Measurements from ENCODE around the gene BLTP1.
"Not testable (repeated sequence)": the region's sequence is repeated elsewhere in the genome, so short reads cannot be mapped to it uniquely, and the experiment has no call there.

Gene BLTP1, protein sequence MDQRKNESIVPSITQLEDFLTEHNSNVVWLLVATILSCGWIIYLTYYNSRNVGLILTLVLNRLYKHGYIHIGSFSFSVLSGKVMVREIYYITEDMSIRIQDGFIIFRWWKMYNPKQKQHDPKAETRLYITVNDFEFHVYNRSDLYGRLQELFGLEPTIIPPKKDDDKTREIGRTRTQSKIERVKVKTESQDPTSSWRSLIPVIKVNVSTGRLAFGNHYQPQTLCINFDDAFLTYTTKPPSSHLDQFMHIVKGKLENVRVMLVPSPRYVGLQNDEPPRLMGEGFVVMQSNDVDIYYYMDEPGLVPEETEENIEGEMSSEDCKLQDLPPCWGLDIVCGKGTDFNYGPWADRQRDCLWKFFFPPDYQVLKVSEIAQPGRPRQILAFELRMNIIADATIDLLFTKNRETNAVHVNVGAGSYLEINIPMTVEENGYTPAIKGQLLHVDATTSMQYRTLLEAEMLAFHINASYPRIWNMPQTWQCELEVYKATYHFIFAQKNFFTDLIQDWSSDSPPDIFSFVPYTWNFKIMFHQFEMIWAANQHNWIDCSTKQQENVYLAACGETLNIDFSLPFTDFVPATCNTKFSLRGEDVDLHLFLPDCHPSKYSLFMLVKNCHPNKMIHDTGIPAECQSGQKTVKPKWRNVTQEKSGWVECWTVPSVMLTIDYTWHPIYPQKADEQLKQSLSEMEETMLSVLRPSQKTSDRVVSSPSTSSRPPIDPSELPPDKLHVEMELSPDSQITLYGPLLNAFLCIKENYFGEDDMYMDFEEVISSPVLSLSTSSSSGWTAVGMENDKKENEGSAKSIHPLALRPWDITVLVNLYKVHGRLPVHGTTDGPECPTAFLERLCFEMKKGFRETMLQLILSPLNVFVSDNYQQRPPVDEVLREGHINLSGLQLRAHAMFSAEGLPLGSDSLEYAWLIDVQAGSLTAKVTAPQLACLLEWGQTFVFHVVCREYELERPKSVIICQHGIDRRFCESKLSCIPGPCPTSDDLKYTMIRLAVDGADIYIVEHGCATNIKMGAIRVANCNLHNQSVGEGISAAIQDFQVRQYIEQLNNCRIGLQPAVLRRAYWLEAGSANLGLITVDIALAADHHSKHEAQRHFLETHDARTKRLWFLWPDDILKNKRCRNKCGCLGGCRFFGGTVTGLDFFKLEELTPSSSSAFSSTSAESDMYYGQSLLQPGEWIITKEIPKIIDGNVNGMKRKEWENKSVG (N-terminal part only)

DNA sequence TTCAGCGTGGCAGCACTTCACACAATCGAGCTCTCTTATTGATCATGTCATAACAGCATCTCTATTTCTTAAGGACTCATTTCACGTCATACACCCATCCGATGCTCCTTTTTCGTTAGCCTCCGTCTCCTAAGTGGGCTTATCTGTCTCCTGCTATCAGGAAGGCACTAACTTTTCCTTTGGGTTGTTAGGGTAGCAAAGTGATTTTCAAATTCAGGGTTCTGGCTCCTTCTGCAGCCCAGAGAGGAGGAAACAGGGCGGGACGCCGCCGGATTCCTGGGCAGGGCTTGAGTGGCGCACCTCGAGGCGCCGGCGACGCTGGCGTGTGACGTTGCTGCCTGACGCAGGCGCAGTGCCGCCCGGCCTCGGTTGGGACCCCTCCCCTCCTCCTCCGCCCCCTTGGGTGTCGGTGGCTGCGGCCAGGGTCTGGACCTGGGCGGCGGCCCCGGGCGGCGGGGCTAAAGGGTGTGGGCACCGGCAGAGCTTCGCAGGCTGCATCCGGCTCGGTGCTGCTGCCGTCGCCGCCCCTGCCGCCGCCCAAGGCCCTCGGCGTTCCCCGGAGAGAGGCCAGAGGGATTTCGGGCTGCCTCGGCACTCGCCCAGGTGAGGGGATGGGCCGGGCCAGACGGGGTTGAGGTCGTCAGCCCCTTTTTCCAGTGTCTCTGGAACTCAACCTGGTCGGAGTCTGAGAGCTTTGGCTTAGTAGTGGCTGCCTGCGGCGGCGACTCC is at the start of gene BLTP1:
TSS of gene BLTP1 (plus strand) at position 350 of the 729 bp plus-strand sequence. CDS start 18,317 bp downstream, outside the sequence.
- peak within 1 kb of the TSS; percentile 68 for H3K9ac ChIP-seq
- H3K4me2 ChIP-seq, result peak within 1 kb of the TSS; percentile 92
- H3K4me1 ChIP-seq (ENCODE audit: low read depth, poor library complexity, severe bottlenecking), result peaks cover 19% of the 10 kb centered on the region
- no peaks in the 10 kb centered on the region for H4K20me1 ChIP-seq (ENCODE audit: insufficient read depth)
- peaks cover 5% of the 10 kb centered on the region; the same call in 1 of the 2 replicates for H3K79me2 ChIP-seq (ENCODE audit: insufficient read depth, low read depth)
- H3K27ac ChIP-seq, result peak within 1 kb of the TSS; percentile 41; the same call in 1 of the 2 replicates
- no peaks in the 10 kb centered on the region for H3K36me3 ChIP-seq (ENCODE audit: insufficient read depth)
- H3K4me3 ChIP-seq (IDR thresholded peaks at IDR 0.05; ENCODE audit: insufficient read depth, low read depth, low read length), result peak within 1 kb of the TSS; percentile 27
- peak within 1 kb of the TSS; percentile 100 for H2AFZ ChIP-seq (ENCODE audit: low read depth)
- TF ChIP-seq, protein P1, sequence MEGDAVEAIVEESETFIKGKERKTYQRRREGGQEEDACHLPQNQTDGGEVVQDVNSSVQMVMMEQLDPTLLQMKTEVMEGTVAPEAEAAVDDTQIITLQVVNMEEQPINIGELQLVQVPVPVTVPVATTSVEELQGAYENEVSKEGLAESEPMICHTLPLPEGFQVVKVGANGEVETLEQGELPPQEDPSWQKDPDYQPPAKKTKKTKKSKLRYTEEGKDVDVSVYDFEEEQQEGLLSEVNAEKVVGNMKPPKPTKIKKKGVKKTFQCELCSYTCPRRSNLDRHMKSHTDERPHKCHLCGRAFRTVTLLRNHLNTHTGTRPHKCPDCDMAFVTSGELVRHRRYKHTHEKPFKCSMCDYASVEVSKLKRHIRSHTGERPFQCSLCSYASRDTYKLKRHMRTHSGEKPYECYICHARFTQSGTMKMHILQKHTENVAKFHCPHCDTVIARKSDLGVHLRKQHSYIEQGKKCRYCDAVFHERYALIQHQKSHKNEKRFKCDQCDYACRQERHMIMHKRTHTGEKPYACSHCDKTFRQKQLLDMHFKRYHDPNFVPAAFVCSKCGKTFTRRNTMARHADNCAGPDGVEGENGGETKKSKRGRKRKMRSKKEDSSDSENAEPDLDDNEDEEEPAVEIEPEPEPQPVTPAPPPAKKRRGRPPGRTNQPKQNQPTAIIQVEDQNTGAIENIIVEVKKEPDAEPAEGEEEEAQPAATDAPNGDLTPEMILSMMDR (conservative IDR thresholded peaks at IDR 0.05; ENCODE audit: low read depth, low read length), result no peak
- H3K27me3 ChIP-seq (ENCODE audit: insufficient read depth, low read depth), result no peaks in the 10 kb centered on the region

- no peaks in the 10 kb centered on the region for H3K79me2 ChIP-seq (ENCODE audit: insufficient read depth, low read depth)
- H3K27me3 ChIP-seq (ENCODE audit: insufficient read depth, low read depth), result no peaks in the 10 kb centered on the region
- H3K4me3 ChIP-seq (IDR thresholded peaks at IDR 0.05; ENCODE audit: insufficient read depth, low read depth, low read length), result no peak overlapping the region
- H2AFZ ChIP-seq (ENCODE audit: low read depth), result no peak overlapping the region
- H3K4me2 ChIP-seq, result no peak overlapping the region
- no peak overlapping the region for H3K27ac ChIP-seq
- TF ChIP-seq, protein P1 (conservative IDR thresholded peaks at IDR 0.05; ENCODE audit: low read depth, low read length), result no peak
- H4K20me1 ChIP-seq (ENCODE audit: insufficient read depth), result no peaks in the 10 kb centered on the region
- H3K4me1 ChIP-seq (ENCODE audit: low read depth, poor library complexity, severe bottlenecking), result no peaks in the 10 kb centered on the region
- no peaks in the 10 kb centered on the region for H3K36me3 ChIP-seq (ENCODE audit: insufficient read depth)
- no peak overlapping the region for H3K9ac ChIP-seq
Observed at GRCh38 chr4:122104184-122104583, 47.9 kb upstream of the BLTP1 start.

GRCh38 chr4:122107680-122108079 is 44.5 kb upstream of the BLTP1 start:
- Histone ChIP-seq H3K4me1 (ENCODE audit: low read depth, poor library complexity, severe bottlenecking) (no peaks in the 10 kb centered on the region), H3K79me2 (ENCODE audit: insufficient read depth, low read depth) (no peaks in the 10 kb centered on the region), H3K27me3 (ENCODE audit: insufficient read depth, low read depth) (no peaks in the 10 kb centered on the region), H3K9ac (no peak overlapping the region), H2AFZ (ENCODE audit: low read depth) (no peak overlapping the region), H3K27ac (no peak overlapping the region), H3K4me2 (no peak overlapping the region), H3K4me3 (IDR thresholded peaks at IDR 0.05; ENCODE audit: insufficient read depth, low read depth, low read length) (no peak overlapping the region), H4K20me1 (ENCODE audit: insufficient read depth) (no peaks in the 10 kb centered on the region), H3K36me3 (ENCODE audit: insufficient read depth) (no peaks in the 10 kb centered on the region)
- TF ChIP-seq, protein P1 (conservative IDR thresholded peaks at IDR 0.05; ENCODE audit: low read depth, low read length), result no peak

- not testable (repeated sequence) for H3K27ac ChIP-seq; H3K9ac ChIP-seq; H3K36me3 ChIP-seq (ENCODE audit: insufficient read depth); H4K20me1 ChIP-seq (ENCODE audit: insufficient read depth); H3K27me3 ChIP-seq (ENCODE audit: insufficient read depth, low read depth); H2AFZ ChIP-seq (ENCODE audit: low read depth); H3K4me3 ChIP-seq (IDR thresholded peaks at IDR 0.05; ENCODE audit: insufficient read depth, low read depth, low read length); H3K4me1 ChIP-seq (ENCODE audit: low read depth, poor library complexity, severe bottlenecking); H3K79me2 ChIP-seq (ENCODE audit: insufficient read depth, low read depth); H3K4me2 ChIP-seq
Observed at GRCh38 chr4:122110304-122110703, 41.8 kb upstream of the BLTP1 start.

All from KMS-11 (cell line).